Stimulated activated CD8-positive, alpha-beta memory T cell treated with anti-CD3 and anti-CD28 coated beads, Interleukin-12 subunit alpha, Interleukin-12 subunit beta, amount 100 ng/mL, for 24 hours (primary cell): ENCODE results near the gene LRP8.
A peak's percentile ranks its signal among the peaks of the same experiment; 100 is the strongest.
"Not testable (repeated sequence)": the region's sequence is repeated elsewhere in the genome, so short reads cannot be mapped to it uniquely, and the experiment has no call there.

Experiments used
- DNase-seq: peaks from one replicate; pipeline ENCODE4 v3.0.0-alpha.2; 2020; ENCODE audit errors: extremely low read depth

LRP8 gene

DNA sequence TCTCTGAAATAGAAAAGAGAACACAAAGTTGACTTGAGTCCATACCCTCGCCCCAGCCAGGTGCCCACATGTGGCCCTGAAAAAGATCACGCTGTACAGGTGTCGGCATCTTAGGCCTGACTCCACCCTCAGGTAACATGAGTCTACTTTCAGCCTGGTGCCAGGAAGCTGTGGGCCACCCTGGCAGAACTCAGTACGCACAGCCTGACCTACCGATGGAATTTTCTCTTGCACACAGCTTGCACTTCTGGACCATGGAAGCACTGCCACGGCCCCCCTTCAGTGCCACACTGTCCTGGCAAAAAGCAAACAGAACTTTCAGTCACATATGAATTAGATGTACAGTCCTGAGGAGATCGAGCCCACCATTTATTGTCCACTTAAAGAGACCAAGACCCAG lies 109.7 kb downstream of the LRP8 start:
- no peak for DNase-seq

DNA sequence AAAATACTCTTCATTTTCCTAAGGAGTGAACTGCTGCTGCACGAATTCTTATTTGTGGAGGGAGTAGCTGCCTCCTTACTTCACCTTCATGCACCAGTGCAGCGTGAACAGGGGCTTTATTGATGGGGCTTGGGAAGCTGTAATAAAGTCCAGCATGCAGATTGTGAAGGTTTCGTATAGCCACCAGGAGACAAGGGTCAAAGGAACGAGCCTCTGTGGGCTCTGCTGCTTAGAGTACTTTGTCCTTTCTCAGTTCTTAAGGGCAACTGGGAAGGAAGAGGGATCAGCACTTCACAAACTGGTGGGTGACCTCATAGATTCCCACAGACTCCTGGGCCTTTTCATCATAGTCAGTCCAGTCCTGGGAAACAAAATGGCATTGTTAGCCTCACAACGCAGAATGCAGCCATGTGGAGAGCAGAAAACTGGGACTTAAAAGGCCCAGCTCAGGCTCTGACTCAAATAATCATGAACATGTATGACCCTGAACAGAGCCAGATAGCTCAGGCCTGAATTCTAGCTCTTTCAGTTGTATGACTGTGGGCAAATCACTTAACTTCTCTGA lies 113.4 kb downstream of the LRP8 start:
- DNase-seq, result no peak

DNA sequence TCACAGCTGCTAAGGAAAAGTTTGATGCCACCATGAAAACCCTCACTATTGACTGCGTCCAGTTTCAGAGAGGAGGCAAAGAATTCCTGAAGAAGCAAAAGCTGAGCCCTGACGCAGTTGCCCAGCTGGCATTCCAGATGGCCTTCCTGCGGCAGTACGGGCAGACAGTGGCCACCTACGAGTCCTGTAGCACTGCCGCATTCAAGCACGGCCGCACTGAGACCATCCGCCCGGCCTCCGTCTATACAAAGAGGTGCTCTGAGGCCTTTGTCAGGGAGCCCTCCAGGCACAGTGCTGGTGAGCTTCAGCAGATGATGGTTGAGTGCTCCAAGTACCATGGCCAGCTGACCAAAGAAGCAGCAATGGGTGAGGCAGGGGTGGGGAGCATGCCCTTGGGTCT lies 116.9 kb downstream of the LRP8 start:
- DNase-seq, result no peak

DNA sequence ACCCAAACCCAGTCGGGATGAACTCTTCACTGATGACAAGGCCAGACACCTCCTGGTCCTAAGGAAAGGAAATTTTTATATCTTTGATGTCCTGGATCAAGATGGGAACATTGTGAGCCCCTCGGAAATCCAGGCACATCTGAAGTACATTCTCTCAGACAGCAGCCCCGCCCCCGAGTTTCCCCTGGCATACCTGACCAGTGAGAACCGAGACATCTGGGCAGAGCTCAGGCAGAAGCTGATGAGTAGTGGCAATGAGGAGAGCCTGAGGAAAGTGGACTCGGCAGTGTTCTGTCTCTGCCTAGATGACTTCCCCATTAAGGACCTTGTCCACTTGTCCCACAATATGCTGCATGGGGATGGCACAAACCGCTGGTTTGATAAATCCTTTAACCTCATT lies 117.5 kb downstream of the LRP8 start:
- no peak for DNase-seq

DNA sequence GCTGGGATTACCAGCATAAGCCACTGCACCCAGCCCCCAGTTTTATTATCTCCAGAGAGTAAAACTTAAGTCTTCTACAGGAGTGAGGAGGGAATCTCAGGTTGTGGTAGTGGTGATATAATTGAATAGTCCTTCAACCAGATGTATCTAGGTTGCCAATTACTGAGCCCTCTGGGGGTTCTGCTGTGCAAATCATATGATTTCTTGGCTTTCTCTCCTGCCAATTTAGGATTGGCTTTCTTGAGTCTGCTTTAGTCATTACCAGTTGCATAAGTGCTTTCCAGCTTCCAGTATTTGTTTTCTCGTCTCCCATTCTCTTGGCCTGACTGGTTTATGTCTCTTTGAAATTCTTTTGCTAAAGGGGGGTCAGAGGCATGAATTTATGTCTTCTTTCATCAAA lies 120.1 kb downstream of the LRP8 start:
- DNase-seq, result no peak

DNA sequence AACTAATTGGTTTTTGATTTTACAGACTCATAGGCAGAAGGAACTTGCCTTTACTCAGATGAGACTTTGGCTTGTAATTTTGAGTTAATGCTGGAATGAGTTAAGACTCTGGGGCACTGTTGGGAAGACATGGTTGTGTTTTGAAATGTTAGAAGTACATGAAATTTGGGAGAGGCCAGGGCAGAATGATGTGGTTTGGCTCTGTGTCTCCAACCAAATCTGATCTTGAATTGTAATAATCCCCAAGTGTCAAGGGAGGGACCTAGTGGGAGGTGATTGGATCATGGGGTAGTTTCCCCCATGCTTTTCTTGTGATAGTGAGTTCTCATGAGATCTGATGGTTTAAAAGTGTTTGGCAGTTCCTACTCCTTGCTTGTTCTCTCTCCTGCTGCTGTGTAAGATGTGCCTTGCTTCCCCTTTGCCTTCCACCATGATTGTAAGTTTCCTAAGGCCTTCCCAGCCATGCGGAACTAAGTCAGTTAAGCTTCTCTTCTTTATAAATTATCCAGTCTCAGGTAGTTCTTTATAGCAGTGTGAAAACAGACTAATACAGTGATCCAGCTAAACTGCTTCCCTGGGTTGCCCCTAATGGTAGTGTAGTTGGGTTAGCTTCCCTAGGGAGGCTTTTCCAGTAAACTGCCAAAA lies 121.0 kb downstream of the LRP8 start:
- no peak for DNase-seq

DNA sequence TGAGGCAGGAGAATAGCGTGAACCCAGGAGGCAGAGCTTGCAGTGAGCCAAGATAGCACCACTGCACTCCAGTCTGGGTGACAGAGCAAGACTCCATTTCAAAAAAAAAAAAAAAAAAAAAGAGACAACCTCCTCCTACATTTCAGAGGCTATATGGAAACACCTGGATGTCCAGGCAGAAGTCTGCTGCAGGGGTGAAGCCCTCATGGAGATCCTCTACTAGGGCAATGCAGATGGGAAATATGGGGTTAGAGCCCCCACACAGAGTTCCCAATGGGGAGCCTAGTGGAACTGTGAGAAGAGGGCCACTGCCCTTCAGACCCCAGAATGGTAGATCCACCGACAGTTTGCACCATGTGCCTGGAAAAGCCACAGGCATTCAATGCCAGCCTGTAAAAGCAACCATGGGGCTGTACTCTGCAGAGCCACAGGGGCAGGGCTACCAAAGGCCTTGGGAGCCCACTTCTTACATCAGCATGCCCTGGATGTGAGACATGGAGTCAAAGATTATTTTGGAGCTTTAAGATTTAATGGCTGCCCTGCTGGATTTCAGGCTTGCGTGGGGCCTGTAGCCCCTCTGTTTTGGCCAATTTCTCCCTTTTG lies 121.7 kb downstream of the LRP8 start:
- DNase-seq, result not testable (repeated sequence)

DNA sequence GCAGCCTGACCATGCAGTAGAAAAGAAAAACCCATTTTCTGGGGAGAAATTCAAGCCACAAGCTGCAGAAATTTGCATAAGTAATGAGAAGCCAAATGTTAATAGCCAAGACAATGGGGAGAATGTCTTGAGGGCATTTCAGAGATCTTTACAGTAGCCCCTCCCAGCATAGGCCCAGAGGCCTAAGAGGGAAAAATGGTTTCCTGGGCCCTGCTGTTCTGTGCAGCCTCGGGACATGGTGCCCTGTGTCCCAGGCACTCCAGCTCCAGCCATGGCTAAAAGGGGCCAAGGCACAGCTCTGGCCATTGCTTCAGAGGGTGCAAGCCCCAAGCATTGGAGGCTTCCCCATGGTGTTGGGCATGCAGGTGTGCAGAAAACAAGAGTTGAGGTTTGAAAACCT lies 122.4 kb downstream of the LRP8 start:
- not testable (repeated sequence) for DNase-seq

DNA sequence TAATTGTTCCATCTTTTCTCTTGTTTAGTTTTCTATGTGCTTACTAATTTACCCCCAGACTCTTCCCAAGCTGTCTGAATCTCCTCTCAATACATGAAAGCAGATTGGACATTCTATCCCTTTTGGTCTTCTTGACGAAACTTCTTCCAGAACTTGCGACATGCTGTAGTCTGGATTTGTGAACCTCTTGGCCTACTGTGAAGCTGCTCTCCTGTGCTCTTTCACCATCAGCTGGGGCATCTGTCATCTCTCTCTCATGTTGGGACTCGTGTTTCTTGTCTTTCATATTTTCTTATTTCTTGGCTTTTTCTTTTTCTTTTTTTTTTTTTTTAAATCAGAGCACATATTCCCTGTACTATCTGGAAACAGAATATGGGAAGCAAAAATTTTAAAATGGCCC lies 124.4 kb downstream of the LRP8 start:
- DNase-seq, result no peak

DNA sequence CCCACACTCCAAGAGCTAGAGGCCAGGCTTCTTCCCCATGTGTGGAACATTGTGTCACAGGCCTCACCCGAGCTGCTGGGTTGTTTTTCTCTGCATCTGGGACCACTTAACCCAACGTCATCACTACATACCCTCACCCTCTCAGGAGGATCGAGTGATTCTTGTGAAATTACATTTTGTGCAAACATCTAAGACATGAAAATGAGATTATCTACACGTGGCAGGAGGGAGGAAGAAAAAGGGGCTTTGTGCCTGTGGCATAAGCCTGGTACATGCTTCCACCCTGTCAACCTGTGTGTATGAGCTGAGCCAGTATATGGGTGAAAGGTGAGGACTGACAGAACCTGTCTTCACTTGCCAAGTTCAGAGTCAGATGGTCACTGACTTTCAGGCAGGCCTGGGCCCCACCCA lies 129.6 kb downstream of the LRP8 start:
- DNase-seq, result no peak

DNA sequence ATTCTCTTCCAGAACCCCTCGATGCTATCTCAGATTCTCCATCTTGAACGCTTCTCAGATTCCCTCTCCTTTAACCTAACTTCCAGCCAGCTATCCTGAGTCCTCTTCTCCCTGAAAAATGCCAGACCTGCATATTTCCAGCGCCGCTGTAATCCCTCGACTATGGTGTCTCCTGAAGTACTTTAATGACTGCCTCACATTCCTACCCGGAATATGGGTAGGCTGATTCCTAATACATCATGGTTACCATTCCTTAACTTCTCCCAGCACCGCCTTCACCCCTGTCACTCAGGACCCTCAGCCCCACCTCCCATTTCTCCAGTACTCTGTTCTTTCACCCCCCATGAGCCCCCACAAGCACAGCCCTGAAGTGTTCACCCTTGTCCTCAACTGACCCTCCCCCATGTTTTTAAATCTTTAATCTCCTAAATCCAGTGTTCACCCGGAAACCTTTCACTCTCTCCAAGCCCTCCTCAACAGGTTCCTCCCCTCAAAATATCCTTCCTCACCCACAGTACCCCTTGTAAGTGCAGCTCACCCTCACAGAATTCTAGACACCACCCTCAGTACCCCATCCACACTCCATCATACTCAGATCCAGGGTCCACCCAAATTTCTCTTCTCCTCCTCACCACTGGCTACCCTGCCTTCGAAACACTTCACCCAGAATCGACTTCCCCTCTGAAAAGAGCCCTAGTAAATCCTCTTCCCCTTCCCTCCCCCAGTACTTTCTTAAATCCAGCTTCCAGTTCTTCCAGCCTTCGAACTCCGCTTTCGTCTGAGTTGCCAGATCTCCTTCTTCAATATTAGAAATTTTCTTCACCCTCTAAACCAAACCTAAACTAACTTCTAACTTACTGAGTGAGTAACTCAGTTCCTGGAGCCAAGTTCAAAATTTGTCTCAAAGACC lies 130.3 kb downstream of the LRP8 start:
- no peak for DNase-seq

DNA sequence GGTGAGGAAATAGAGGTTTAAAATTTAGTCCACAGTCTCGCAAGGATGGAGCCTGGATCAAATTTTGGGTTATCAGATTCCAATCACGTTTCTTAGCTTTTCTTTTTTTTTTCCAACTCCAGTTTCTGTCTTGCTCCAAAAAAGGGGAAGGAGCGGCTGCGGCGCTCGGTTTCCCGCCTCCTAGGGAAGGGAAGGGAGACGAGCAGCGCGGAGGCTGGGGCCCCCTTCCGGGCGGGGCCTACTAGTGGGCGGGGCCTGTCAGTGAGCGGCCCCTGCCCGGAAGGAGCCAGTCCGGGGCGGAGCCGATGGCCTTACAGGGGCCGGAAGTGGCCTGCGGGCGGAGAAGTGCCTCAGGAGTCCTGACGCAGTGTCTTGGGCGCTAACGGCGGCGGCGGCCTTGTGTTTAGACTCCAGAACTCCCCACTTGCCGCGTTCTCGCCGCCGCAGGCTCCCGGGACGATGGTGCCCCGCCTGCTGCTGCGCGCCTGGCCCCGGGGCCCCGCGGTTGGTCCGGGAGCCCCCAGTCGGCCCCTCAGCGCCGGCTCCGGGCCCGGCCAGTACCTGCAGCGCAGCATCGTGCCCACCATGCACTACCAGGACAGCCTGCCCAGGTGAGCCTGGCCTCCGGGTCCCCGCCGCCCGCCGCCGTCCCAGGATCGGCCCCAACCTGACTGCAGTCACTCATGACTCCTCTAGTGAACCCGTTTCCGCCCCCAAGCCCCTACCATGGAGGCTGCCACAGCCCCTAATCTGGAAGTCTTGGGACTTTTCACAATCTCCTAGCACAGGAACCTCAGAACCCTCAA lies 131.2 kb downstream of the LRP8 start, which contains the start of gene CPT2:
Gene CPT2 (plus strand): TSS at position 340 of the 806 bp plus-strand sequence. CDS start 120 bp downstream, at position 460.
- DNase-seq, result peak; percentile 85

DNA sequence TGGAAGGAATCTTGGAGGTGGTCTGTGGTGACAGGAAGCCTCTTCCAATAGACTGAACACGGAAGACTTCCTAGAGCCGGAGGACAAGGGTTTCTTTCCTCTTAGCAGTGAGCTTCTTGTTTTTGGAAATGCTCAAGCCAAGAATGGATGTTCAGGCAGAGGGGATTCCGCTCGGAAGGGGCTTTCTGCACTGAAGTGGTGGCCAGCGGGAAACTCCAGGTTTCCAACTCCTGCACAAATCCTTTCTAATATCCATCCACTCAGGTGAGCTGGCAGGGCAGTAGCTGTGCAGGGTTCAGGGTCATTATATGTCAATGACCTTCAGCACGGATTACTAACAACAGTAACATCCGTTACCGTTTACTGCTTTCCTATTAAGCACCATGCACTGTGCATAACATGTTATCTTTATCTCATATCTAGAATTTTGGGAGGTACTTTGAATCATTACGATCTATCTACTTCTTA lies 131.8 kb downstream of the LRP8 start:
- no peak for DNase-seq

DNA sequence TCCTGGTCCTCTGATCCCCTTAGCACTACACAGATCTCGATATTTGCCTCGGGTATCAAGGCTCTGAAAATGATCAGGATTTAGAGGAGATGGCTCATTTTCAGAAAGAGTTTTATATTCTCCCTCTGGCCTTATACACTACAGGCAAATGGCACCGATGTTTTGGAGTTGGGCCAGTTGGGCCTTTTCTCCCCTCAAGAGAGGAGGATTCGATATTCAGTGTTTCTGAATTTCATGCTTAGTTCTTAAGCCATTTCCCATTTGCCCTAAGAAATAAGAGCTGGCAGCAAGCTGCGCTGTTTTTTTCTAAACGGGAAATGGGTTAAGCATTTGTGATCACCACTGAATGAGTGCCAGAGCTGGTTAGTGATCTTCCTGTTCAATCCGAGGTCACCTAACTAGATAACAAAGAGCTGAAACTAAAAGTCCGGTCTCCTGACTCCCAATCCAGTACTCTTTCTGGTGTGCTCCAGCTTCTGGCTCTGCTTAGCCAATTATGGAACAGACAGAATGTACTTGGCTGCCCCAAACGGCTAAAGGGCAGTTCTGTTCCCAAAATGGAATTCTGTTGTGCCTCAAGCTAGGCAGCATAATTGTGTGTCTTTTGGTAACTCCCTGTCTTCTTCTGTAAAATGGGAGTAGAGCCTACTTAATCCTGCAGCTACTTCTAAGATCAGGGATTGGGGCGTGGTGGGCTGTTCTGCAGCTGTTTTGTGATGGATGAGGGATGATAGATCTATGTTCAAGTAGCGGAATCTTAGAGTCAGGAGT lies 132.4 kb downstream of the LRP8 start:
- DNase-seq, result no peak
